GM19193 (cell line): Measurements from ENCODE around the gene PGAM1.

ENCODE experiments used
- POLR2A ChIP-seq: IDR thresholded peaks from 4 replicates; pipeline ENCODE4 v1.6.1; 2011; ENCODE audit not compliant: insufficient read depth, insufficient read length; ENCODE audit errors: extremely low read depth

The PGAM1 gene

GRCh38 chr10:97400665-97401454 is 25.1 kb upstream of the PGAM1 start, which contains the start of gene RRP12:
TSS of gene RRP12 (minus strand) at chr10:97401340. CDS start at chr10:97401231, 109 bp downstream.
- TF ChIP-seq POLR2A: peak; percentile 66

GRCh38 chr10:97401455-97401919 is 24.5 kb upstream of the PGAM1 start:
- no peak for TF ChIP-seq POLR2A

- TF ChIP-seq POLR2A: no peak
These were observed 21.9 kb upstream of the PGAM1 start for GRCh38 chr10:97404044-97404443.

GRCh38 chr10:97406064-97406463 is 19.9 kb upstream of the PGAM1 start:
- no peak for TF ChIP-seq POLR2A

GRCh38 chr10:97407211-97407951 is 18.6 kb upstream of the PGAM1 start:
- no peak for TF ChIP-seq POLR2A

- TF ChIP-seq POLR2A: no peak
These were observed 18.1 kb upstream of the PGAM1 start for GRCh38 chr10:97407952-97408248.

GRCh38 chr10:97408496-97408992 is 17.4 kb upstream of the PGAM1 start:
- no peak for TF ChIP-seq POLR2A

GRCh38 chr10:97411406-97411805 is 14.6 kb upstream of the PGAM1 start:
- no peak for TF ChIP-seq POLR2A

- no peak for TF ChIP-seq POLR2A
These were observed 13.1 kb upstream of the PGAM1 start for GRCh38 chr10:97412891-97413304.

GRCh38 chr10:97416565-97416964 is 9.4 kb upstream of the PGAM1 start:
- TF ChIP-seq POLR2A: no peak

GRCh38 chr10:97426776-97427570 is 982 bp downstream of the PGAM1 start:
- TF ChIP-seq POLR2A: no peak

- TF ChIP-seq POLR2A: no peak
These were observed 1.7 kb downstream of the PGAM1 start for GRCh38 chr10:97427571-97428179.

- no peak for TF ChIP-seq POLR2A
These were observed 2.6 kb downstream of the PGAM1 start for GRCh38 chr10:97428572-97428981.

GRCh38 chr10:97434055-97434454 is 8.1 kb downstream of the PGAM1 start:
- TF ChIP-seq POLR2A: no peak

GRCh38 chr10:97434557-97434956 is 8.6 kb downstream of the PGAM1 start:
- TF ChIP-seq POLR2A: peak; percentile 42
